ENCODE results near the gene ZNF618.

ZNF618 gene

DNA sequence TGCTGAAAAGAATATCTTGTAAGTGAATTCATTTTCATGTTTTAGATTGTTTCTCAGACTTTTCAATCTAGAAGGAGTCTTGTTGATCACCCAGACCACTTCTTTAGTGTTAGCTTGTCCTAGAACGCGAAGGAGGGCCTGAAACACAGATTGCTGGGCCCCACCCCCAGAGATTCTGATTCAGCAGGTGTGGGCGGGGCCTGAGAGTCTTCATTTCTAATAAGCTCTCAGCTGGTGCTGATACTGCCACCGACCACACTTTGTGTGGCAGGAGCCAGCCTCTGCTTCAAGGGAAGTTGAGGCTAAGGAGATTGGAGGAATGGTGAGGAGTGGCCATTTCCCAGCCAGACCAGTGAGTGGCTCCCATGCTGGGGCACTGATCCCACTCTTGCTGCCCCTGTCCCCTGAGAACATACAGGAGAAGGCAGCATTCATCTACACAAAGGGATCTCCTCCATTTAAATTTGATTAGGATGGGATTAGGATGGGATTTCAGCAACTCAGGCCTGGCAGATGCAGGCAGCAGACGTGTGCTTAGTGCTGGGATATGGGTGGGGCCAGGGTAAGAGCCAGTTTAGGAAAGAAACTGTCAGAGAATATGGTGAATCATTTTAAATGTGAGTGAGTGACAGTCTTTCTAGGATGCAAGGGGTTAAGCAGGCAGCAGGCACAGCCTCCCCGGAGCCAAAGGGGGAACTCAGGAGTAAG lies 35.9 kb downstream of the ZNF618 start:
- no peak for DNase-seq (ENCODE audit: low spot score)

DNA sequence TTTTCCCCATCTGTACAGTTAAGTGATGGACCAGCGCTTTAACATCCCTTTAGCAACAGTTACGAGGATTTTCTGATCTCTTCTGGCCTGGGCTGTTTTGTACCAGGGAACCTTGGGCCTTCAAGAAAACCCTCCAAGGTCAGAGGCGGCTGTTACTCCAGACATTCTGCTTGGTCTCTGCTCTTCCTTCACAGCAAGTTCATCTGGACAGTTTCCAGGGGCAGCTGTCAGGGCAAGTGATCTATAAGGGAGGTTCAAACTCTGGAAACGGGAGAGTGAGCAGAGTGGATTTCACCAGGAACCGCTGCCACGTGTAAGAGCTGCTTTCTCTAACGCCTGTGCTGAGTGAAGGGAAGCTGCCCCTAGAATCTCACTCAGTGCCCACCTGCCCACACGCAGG lies 36.7 kb downstream of the ZNF618 start:
- no peak for DNase-seq (ENCODE audit: low spot score)

DNA sequence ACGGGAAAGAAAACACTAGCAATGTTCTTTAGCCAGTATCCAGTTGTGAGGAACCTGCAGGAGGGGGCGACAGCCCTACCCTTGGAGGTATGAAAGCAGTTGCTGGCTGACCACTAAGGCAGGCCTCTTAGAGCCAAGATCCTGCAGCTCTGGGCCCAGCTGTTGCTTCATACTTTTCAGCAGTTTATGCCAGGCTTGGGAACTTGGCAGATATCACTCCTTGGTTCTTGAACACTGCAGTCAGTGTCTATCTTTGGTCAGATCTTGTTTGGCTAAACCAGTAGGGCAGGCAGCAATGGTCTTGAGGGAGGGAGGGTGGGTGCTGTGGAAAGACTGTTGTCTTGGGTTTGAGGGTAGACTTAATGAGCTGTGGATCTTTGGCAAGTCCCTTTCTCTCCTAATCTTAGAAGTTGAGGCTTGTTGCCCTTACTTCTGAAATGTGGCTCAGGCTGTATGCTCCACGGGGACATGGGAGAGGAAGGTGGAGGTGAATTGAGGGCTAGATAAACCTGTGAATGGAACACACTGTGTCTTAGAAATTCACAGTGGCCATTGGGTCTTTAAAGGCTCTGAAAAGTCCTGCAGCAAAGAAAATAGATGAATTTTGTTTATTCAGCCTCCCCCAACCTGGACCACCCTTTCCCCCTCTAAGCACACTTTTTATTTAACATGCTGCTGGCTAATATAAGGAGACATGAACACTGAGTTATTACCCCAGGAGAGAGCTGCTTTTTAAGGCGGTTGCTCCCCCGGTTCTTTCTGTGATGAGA lies 37.5 kb downstream of the ZNF618 start:
- DNase-seq (ENCODE audit: low spot score), result no peak

GRCh38 chr9:113914517-113914916 lies 38.4 kb downstream of the ZNF618 start:
- no peak for DNase-seq (ENCODE audit: low spot score)

DNA sequence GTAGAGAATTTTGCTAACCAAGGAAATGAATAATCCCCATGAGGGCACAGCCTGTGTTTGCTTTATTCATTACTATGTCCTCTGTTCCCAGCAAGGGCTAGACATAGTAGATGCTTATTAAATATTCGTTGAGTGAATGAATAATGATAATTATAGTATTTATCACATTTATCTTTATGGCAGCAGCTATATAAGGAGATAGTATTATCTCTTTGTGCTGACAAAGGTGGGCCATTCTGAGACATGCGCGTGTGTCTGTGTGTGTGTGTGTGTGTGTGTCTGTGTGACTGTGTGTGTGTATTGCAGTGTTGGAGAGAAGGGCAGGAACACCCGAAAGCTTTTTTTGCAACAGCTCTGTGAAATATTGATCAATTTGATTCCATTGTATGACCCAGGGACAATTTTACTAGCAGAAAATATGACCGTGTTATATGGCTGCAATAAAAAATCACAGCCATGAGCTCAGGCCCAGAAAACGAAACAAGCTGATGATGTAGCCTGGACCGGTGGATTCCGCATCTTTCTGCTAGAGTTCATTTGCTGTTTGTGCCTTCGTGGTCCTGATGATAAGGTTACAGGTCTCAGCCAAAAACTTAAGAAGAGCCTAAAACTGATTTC lies 39.8 kb downstream of the ZNF618 start:
- no peak for DNase-seq (ENCODE audit: low spot score)

- no peak for DNase-seq (ENCODE audit: low spot score)
Measured at GRCh38 chr9:113916931-113917330, 40.8 kb downstream of the ZNF618 start.

DNA sequence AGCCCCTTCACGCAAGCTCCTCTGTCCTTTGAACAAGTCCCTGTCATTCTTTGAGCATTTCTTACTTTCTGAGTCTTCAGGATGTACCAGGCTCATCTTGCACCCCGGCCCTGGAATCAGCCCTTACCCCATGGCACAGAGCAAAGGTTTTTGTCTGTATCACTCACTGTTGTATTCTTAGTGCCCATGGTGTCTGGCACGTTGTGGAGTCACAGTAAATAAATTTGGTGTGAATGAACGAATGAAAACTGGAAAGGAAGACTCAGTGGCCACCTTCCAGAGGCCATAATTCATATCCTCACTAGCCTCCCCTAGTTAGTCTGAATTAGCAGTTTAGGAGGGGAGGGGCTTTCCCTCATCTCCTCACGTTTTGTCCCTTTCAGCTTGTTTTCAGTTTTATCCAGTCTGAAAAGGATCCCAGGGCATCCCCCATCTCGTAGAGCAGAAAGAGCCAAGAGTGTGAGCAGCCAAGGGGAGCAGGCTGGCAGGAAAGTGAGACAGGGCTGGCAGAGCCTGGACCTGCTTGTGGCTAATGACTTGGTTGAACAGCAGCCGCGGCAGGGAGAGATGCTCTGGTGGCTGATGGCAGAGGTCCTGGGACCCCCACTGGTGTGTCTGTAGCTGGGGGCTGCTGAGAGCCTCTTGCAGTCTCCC lies 42.7 kb downstream of the ZNF618 start:
- no peak for DNase-seq (ENCODE audit: low spot score)

DNA sequence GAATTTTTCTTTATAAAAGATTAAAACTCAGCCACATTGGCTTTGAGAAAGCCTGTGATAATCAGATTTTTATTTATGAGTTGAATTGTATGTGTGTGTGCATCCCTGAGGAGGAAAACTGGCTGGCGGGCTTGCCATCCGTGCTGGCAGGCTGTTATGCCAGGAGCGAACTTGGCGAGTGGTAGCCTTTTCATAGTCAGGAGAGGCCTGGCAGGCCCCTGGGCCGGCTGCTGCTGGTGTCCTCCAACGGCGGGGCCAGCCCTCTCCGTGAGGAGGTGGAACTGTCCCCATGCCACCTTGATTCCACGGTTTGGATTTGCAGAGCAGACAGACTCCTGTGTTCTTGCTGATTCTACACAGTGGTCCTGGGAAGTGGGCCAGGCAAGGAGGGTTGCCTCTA lies 43.3 kb downstream of the ZNF618 start:
- no peak for DNase-seq (ENCODE audit: low spot score)

- no peak for DNase-seq (ENCODE audit: low spot score)
Measured at GRCh38 chr9:113919871-113920270, 43.8 kb downstream of the ZNF618 start.

GRCh38 chr9:113920872-113921271 lies 44.8 kb downstream of the ZNF618 start:
- DNase-seq (ENCODE audit: low spot score), result no peak

DNA sequence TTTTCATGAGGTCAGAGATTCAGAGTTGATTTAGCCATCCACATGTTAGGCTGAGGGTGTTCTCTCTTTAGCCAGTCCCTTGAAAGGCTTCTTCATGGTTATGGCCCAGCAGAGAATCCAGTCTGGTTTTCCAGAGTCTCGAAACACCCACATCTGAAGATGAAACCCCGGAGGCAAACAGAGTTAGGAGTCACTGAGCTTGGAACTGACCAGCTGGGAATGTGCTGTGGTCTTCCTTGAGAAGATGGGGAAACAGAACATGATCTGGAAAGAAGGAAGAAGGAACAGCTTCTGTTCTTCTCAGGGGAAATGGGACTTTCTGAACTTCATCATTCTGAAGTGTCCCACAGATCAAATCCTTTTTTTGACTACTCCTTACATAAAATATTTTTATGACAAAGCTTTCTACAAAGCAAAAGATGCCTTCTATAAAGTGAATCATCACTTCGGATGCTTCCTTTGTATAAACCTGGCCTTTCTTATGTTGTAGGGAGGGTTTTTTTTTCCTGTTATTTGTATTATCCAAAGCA lies 45.4 kb downstream of the ZNF618 start:
- no peak for DNase-seq (ENCODE audit: low spot score)

DNA sequence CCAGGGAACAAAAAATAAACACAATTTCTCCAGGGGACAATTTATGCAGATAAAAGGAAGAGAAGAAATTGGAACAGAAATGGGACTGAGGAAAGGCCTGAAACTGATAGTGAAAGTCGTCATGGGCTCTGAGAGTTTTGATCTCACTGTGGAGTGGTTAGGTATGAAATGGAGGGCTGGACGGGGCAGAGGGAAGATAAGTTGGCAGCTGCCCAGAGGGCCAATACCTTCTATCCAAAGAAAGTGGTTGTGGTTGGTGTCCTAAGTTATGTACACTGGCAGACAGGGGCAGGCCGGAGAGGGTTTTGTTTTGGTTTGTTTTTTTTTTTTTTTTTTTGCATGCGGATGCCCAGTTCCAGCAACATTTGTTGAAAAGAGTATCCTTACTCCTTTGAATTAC lies 46.1 kb downstream of the ZNF618 start:
- no peak for DNase-seq (ENCODE audit: low spot score)

- no peak for DNase-seq (ENCODE audit: low spot score)
Measured at GRCh38 chr9:113926211-113926610, 50.1 kb downstream of the ZNF618 start.

GRCh38 chr9:113927277-113927676 lies 51.2 kb downstream of the ZNF618 start:
- no peak for DNase-seq (ENCODE audit: low spot score)

- DNase-seq (ENCODE audit: low spot score), result no peak
Measured at GRCh38 chr9:113928269-113928668, 52.2 kb downstream of the ZNF618 start.

GRCh38 chr9:113929634-113930389 lies 53.7 kb downstream of the ZNF618 start:
- no peak for DNase-seq (ENCODE audit: low spot score)

DNA sequence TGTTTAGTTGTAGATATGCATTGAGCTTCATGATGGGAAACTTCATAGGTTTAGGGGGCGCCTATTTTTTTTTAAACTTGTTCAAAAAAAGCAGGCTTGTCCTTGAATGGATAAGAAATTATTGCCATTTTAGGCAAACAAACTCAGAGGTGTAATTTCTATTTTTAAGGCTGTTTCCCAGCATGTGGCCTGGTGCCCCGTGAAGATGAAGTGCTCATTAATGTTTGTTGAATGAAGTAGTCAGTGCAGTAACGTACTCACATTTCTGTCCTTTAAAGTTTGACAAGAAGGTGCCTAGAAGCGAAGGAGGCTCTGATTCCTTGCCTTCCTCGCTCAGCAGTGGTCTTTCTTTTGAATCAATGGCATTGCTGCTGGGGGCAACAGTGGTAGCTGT lies 54.3 kb downstream of the ZNF618 start:
- DNase-seq (ENCODE audit: low spot score), result no peak

GRCh38 chr9:113931140-113931539 lies 55.0 kb downstream of the ZNF618 start:
- DNase-seq (ENCODE audit: low spot score), result no peak

DNA sequence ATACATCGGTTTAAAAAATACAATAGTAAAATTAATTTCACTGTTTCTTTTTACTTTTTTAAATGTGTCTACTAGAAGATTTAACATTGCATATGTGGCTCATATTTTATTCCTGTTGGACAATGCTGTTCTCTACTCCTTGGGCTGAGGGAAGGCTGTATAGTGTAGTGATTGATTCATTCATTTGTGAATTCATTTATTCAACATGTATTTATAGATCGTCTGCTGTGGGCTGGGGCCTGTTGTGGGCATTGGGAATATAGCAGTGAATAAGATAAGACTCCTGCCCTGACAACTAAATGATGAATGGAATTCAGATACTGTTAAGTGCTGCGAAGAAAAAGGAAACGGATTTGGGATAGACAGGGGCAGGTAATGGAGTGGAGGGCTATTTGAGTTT lies 55.7 kb downstream of the ZNF618 start:
- DNase-seq (ENCODE audit: low spot score), result no peak

GRCh38 chr9:113932906-113933584 lies 56.9 kb downstream of the ZNF618 start:
- DNase-seq (ENCODE audit: low spot score), result no peak

DNA sequence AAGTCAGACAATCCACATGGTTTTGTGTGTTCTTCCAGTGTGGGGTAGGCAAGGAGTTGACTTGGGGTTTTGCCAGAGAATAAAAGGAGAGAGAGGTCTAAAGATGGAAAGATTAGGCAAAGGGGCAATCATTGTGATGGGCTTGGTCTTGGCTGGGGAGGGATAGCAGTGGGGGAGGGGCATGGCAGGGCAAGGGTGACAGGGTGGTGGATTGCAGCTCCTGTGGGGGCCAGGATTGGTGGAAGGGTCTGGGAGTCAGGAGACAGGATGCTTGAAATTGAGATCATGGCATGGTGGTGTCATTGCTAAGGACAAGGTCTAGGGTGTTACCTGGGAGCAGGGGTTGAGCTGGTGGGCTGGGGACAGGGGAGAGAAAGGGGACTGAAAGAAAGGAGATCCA lies 57.6 kb downstream of the ZNF618 start:
- DNase-seq (ENCODE audit: low spot score), result no peak

All from HuH-7.5 (cell line).